ENCODE data around the gene CD300A.

CD300A gene

GRCh38 chr17:74454197-74455024 lies 12.0 kb upstream of the CD300A start:
- peak; percentile 69 for DNase-seq (ENCODE audit: low read depth)

DNA sequence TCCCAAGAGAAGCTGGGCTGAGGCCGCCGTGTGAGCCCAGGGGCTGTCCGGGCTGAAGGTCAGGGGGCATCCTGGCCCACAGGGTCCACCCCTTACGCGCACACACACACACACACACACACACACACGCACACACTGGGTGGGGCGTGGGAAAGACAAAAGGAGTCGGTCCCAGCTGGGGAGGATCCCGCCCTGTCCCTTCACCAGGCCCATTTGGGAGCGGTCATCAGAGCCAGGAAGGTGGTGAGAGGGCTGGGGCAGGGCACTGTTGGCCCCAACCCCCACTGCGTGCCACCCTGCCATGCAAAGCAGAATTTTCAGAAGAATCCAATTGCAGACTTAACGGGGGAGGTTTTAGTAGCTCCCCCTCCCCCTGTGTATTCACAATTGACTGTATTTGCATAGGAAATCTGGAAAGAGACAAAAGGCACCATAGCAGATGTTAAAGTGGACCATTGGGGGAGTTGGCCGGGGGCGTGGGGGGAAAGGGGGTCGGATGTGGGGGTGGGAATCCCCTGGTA lies 11.3 kb upstream of the CD300A start:
- DNase-seq (ENCODE audit: low read depth): no peak

DNA sequence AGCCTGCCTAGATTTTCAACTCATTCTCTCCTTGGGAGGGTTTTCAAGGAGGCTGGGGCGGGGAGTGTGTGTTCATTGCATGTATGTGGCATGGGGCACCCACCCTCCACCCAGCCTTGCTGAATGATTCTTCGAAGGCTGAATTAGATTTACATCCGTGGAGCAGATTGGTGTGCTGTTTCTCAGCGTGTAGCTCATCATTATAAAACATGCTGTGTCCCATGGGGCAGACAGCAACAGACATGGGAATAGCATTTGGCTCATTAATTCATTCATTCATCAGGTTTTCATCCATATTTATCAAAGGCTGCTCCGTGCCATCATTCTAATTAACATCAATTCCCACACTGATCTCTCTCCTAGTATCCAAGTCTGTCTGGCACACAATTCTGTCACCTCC lies 10.6 kb upstream of the CD300A start:
- DNase-seq (ENCODE audit: low read depth): no peak

GRCh38 chr17:74457146-74457819 lies 9.2 kb upstream of the CD300A start:
- DNase-seq (ENCODE audit: low read depth): no peak

GRCh38 chr17:74457820-74458166 lies 8.6 kb upstream of the CD300A start:
- DNase-seq (ENCODE audit: low read depth): no peak

- no peak for DNase-seq (ENCODE audit: low read depth)
These were observed 7.6 kb upstream of the CD300A start for GRCh38 chr17:74458835-74459234.

GRCh38 chr17:74459622-74460021 lies 6.8 kb upstream of the CD300A start:
- no peak for DNase-seq (ENCODE audit: low read depth)

- no peak for DNase-seq (ENCODE audit: low read depth)
These were observed 6.2 kb upstream of the CD300A start for GRCh38 chr17:74460241-74460640.

GRCh38 chr17:74460996-74461395 lies 5.4 kb upstream of the CD300A start:
- DNase-seq (ENCODE audit: low read depth): no peak

GRCh38 chr17:74461611-74462010 lies 4.8 kb upstream of the CD300A start:
- no peak for DNase-seq (ENCODE audit: low read depth)

DNA sequence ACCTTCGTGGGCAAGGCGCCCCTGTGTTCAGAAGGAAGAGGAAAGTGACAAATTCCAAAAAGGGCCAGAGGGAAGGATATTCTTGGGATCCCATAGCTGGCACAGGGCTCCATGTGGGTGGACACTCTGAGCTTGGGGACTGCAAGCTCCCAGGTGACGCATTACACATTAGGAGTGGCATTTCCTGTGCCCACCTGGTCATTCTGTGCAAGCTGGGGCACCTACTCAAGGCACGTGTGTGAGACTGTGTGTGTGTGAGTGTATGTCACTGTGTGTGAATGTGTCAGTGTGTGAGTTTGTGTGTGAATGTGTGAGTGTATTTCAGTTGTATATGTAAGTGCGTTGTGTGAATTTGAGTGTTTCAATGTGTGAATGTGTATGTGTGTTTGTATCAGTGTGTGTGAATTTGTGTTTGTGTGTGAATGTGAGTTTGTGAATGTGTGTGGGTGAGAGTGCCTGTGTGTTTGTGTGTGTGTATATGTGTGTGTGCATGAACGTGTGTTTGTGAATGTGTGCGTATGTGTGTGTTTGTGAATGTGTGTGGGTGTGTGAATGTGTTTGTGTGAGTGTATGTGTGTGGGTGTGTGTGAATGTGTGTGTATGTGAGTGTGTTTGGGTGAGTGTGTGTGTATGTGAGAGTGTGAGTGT lies 1.6 kb upstream of the CD300A start:
- DNase-seq (ENCODE audit: low read depth): no peak

DNA sequence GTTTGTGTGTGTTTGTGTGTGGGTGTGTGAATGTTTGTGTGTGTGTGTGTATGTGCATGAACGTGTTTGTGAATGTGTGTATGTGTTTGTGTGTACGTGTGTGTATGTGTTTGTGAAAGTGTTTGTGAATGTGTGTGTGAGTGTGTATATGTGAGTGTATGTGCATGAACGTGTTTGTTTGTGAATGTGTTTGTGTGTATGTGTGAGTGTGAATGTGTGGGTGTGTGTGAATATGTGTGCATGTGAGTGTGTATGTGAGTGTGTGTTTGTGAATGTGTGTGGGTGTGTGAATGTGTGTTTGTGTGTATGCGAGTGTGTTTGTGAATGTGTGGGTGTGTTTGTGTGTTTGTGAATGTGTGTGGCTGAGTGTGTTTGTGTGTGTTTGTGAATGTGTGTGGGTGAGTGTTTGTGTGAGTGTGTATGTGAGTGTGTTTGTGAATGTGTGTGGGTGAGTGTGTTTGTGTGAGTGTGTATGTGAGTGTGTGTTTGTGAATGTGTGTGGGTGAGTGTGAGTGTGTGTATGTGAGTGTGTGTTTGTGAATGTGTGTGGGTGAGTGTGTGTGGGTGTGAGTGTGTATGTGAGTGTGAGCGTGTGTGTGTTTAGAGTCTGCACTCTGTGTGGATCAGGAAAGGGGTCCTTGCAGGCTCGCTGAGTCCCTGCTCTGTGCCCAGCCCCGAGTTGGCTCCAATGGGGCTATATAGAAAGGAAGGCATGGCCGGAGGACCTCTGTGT lies 890 bp upstream of the CD300A start:
- no peak for DNase-seq (ENCODE audit: low read depth)

DNA sequence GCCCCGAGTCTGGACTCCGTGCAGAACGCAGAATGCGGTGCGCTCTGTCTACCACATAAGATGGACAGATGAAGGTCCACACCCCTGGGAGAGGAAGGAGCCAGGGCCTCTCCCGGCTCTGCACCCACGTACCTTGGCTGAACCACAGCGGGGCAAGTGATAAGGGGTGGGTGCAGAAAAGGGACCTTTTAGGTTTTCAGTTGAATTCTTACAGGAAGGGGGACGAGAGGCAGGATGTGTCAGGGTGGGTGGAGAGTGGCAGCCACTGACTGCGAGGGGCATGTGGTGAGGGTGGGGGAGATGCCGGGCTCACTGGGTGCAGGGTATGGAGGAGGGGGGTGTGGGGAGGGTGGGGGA lies 372 bp downstream of the CD300A start:
- no peak for DNase-seq (ENCODE audit: low read depth)

- DNase-seq (ENCODE audit: low read depth): no peak
These were observed 952 bp downstream of the CD300A start for GRCh38 chr17:74467221-74467951.

DNA sequence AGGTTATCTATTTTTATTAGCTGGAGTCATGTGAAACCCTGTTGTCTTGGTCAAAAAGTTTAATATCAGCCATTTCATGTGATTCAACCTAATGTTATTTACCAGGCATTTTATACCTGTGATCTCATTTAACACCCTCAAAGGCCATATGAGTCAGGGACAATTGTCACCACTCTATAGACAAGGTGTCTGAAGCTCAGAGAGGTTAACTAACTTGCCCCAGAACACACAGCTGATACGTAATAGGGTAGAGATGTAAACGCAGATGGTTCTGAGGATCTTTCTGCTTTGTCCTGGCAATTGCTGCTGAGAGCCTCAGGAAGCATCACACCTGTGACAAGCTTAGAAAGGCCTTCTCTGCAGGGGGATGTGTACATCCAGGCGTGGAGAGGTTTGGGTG lies 4.9 kb downstream of the CD300A start:
- DNase-seq (ENCODE audit: low read depth): no peak

GRCh38 chr17:74472890-74473289 lies 6.5 kb downstream of the CD300A start:
- DNase-seq (ENCODE audit: low read depth): no peak

DNA sequence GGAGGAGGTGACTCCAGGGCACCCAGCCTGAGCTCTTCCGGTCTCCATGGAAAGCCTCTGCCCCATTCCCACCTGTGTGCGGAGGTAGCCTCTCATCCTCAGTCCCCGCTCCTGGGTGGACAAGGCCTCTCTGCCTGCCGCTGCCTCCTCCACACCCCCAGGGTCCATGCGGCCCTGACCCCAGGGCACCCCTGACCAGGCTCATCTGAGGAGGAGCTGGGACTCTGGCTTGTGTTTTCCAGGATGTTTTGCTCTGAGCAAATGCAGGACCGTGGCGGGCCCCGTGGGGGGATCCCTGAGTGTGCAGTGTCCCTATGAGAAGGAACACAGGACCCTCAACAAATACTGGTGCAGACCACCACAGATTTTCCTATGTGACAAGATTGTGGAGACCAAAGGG lies 6.9 kb downstream of the CD300A start:
- DNase-seq (ENCODE audit: low read depth): no peak

- no peak for DNase-seq (ENCODE audit: low read depth)
These were observed 7.8 kb downstream of the CD300A start for GRCh38 chr17:74474043-74474792.

GRCh38 chr17:74475189-74475588 lies 8.8 kb downstream of the CD300A start:
- no peak for DNase-seq (ENCODE audit: low read depth)

- DNase-seq (ENCODE audit: low read depth): no peak
These were observed 11.0 kb downstream of the CD300A start for GRCh38 chr17:74477411-74477810.

Measured in CMK (cell line).